ENCODE results near the gene EBNA1BP2.

EBNA1BP2 gene

GRCh38 chr1:43174873-43175272, 2.8 kb upstream of the EBNA1BP2 start:
- Histone ChIP-seq H3K4me3 (ENCODE audit: low read length, poor library complexity, severe bottlenecking) (no peak overlapping the region), H3K9ac (ENCODE audit: low read depth, low read length, poor library complexity, severe bottlenecking) (no peak overlapping the region), H3K9me3 (ENCODE audit: insufficient read depth, low read depth, low read length) (no peaks in the 10 kb centered on the region), H3F3A (ENCODE audit: low read depth) (no peaks in the 10 kb centered on the region), H3K9me2 (replicated peaks; ENCODE audit: low read depth, low read length) (no peaks in the 10 kb centered on the region), H3K4me2 (ENCODE audit: low read depth, low read length, poor library complexity, severe bottlenecking) (no peak overlapping the region), H2AFZ (ENCODE audit: low read length) (no peak overlapping the region), H3K79me2 (ENCODE audit: insufficient read depth, low read length) (peaks cover 13% of the 10 kb centered on the region; the same call in 1 of the 2 replicates), H3K27me3 (ENCODE audit: insufficient read depth, low read length, poor library complexity, severe bottlenecking) (peaks cover 6% of the 10 kb centered on the region), H4K20me1 (ENCODE audit: insufficient read depth, low read length, poor library complexity, severe bottlenecking) (peaks cover 7% of the 10 kb centered on the region), H3K36me3 (ENCODE audit: insufficient read depth, low read length) (no peaks in the 10 kb centered on the region), H3K4me1 (ENCODE audit: insufficient read depth, low read length, poor library complexity, severe bottlenecking) (peaks cover 12% of the 10 kb centered on the region)
- no peak for TF ChIP-seq EZH2phosphoT487 (IDR thresholded peaks at IDR 0.05; ENCODE audit: borderline replicate concordance)
- no peak for TF ChIP-seq CTCF (conservative IDR thresholded peaks at IDR 0.05; ENCODE audit: low read length)

DNA sequence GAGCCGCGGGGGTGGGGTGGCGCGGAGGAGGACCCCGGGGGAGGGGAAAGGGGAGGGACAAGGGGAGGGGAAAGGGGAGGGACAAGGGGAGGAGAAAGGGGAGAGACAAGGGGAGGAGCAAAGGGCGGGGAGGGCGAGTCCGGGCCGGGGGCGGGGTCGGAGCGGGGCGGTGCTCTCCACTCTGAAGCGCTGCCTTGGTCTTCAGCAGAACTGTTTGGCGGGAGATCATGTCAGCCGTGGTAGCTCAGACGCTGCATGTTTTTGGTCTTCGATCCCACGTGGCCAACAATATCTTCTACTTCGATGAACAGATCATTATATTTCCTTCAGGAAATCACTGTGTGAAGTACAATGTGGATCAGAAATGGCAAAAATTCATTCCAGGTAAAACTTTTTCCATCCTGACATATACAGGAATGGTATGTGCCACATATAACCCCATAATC, 460 bp upstream of the EBNA1BP2 start:
- H2AFZ ChIP-seq (ENCODE audit: low read length), result peak overlapping the region; percentile 92

DNA sequence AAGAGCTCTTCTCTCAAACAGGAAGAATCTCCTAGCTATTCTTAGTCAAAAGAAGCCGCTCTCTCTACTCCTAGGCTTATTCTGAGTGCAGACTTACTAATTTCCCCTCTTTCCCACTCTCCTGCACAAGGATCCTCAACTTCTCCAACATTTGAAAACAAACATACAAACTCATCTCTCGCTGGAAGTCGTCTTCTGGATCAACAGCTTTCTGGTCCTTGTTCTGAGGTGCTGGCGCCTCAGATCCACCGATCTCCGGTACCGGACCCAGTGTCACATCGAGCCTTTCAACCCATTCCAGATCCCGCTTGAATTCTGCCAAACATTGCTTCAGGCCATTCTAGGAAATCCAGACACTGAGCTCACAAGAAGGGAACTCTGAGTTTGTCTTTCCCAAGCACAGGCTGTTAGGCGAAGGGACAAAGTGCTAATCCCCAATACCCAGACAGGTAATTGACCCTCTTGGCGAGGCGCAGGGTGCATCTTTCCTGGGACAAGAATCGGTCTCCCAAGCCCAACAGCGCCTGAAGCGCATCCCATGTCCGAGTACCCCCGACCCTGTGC, 696 bp downstream of the EBNA1BP2 start:
- peaks cover 7% of the 10 kb centered on the region for H4K20me1 ChIP-seq (ENCODE audit: insufficient read depth, low read length, poor library complexity, severe bottlenecking)
- H3K4me1 ChIP-seq (ENCODE audit: insufficient read depth, low read length, poor library complexity, severe bottlenecking), result peaks cover 12% of the 10 kb centered on the region
- H3K36me3 ChIP-seq (ENCODE audit: insufficient read depth, low read length), result peaks cover 16% of the 10 kb centered on the region; the same call in 1 of the 2 replicates
- H3K79me2 ChIP-seq (ENCODE audit: insufficient read depth, low read length), result peaks cover 13% of the 10 kb centered on the region; the same call in 1 of the 2 replicates
- peak overlapping the region; percentile 99 for H3K4me2 ChIP-seq (ENCODE audit: low read depth, low read length, poor library complexity, severe bottlenecking)
- no peaks in the 10 kb centered on the region for H3K9me2 ChIP-seq (replicated peaks; ENCODE audit: low read depth, low read length)
- peak overlapping the region; percentile 81 for H3K9ac ChIP-seq (ENCODE audit: low read depth, low read length, poor library complexity, severe bottlenecking)
- H3K9me3 ChIP-seq (ENCODE audit: insufficient read depth, low read depth, low read length), result no peaks in the 10 kb centered on the region
- peak overlapping the region; percentile 92 for H2AFZ ChIP-seq (ENCODE audit: low read length)
- peaks cover 6% of the 10 kb centered on the region for H3K27me3 ChIP-seq (ENCODE audit: insufficient read depth, low read length, poor library complexity, severe bottlenecking)
- peak overlapping the region; percentile 99 for H3K4me3 ChIP-seq (ENCODE audit: low read length, poor library complexity, severe bottlenecking)
- H3F3A ChIP-seq (ENCODE audit: low read depth), result no peaks in the 10 kb centered on the region
- TF ChIP-seq EZH2phosphoT487 (IDR thresholded peaks at IDR 0.05; ENCODE audit: borderline replicate concordance) (no peak), CTCF (conservative IDR thresholded peaks at IDR 0.05; ENCODE audit: low read length) (no peak)

More for the DNA sequence above, 460 bp upstream of the EBNA1BP2 start:
- TF ChIP-seq EZH2phosphoT487 (IDR thresholded peaks at IDR 0.05; ENCODE audit: borderline replicate concordance) (no peak), CTCF (conservative IDR thresholded peaks at IDR 0.05; ENCODE audit: low read length) (no peak)
- H4K20me1 ChIP-seq (ENCODE audit: insufficient read depth, low read length, poor library complexity, severe bottlenecking), result peaks cover 7% of the 10 kb centered on the region
- H3K79me2 ChIP-seq (ENCODE audit: insufficient read depth, low read length), result peaks cover 13% of the 10 kb centered on the region; the same call in 1 of the 2 replicates
- no peaks in the 10 kb centered on the region for H3K9me2 ChIP-seq (replicated peaks; ENCODE audit: low read depth, low read length)
- peaks cover 12% of the 10 kb centered on the region for H3K4me1 ChIP-seq (ENCODE audit: insufficient read depth, low read length, poor library complexity, severe bottlenecking)
- peaks cover 6% of the 10 kb centered on the region for H3K27me3 ChIP-seq (ENCODE audit: insufficient read depth, low read length, poor library complexity, severe bottlenecking)
- peak overlapping the region; percentile 18 for H3K9ac ChIP-seq (ENCODE audit: low read depth, low read length, poor library complexity, severe bottlenecking)
- H3K4me2 ChIP-seq (ENCODE audit: low read depth, low read length, poor library complexity, severe bottlenecking), result peak overlapping the region; percentile 99
- no peaks in the 10 kb centered on the region for H3F3A ChIP-seq (ENCODE audit: low read depth)
- peak overlapping the region; percentile 99 for H3K4me3 ChIP-seq (ENCODE audit: low read length, poor library complexity, severe bottlenecking)
- H3K9me3 ChIP-seq (ENCODE audit: insufficient read depth, low read depth, low read length), result no peaks in the 10 kb centered on the region
- H3K36me3 ChIP-seq (ENCODE audit: insufficient read depth, low read length), result peaks cover 6% of the 10 kb centered on the region; the same call in 1 of the 2 replicates

Data from Loucy (cell line).